ENCODE results near the gene SRCAP. TPM values are rescaled to one million over a fixed set of nuclear protein-coding genes. Genes with fewer than 3 reads are reported as not detected.

SRCAP gene
- total RNA-seq, 1 donor from 2014 or later, result 10.0 TPM

GRCh38 chr16:30782486-30783279, 83.7 kb downstream of the SRCAP start:
- FAIRE-seq (no peak), DNase-seq (ENCODE audit: low read depth) (no peak)
- Histone ChIP-seq H3K27me3 (ENCODE audit: control insufficient read depth, insufficient read depth, low read length) (no peaks in the 10 kb centered on the region), H3K36me3 (ENCODE audit: control insufficient read depth, insufficient read depth, low read length) (peaks cover 13% of the 10 kb centered on the region), H3K4me3 (ENCODE audit: low read depth, low read length) (no peak overlapping the region)
- no peak for TF ChIP-seq CTCF (IDR thresholded peaks at IDR 0.05; ENCODE audit: insufficient read depth, low read length, severe bottlenecking)

GRCh38 chr16:30783280-30784109, 84.5 kb downstream of the SRCAP start:
- DNase-seq (ENCODE audit: low read depth), result no peak
- TF ChIP-seq CTCF (IDR thresholded peaks at IDR 0.05; ENCODE audit: insufficient read depth, low read length, severe bottlenecking), result no peak
- Histone ChIP-seq H3K4me3 (ENCODE audit: low read depth, low read length) (no peak overlapping the region), H3K36me3 (ENCODE audit: control insufficient read depth, insufficient read depth, low read length) (peaks cover 13% of the 10 kb centered on the region), H3K27me3 (ENCODE audit: control insufficient read depth, insufficient read depth, low read length) (no peaks in the 10 kb centered on the region)
- no peak for FAIRE-seq

GRCh38 chr16:30784215-30784614, 85.2 kb downstream of the SRCAP start:
- Histone ChIP-seq H3K27me3 (ENCODE audit: control insufficient read depth, insufficient read depth, low read length) (no peaks in the 10 kb centered on the region), H3K4me3 (ENCODE audit: low read depth, low read length) (no peak overlapping the region), H3K36me3 (ENCODE audit: control insufficient read depth, insufficient read depth, low read length) (peaks cover 13% of the 10 kb centered on the region)
- FAIRE-seq (no peak), DNase-seq (ENCODE audit: low read depth) (no peak)
- TF ChIP-seq CTCF (IDR thresholded peaks at IDR 0.05; ENCODE audit: insufficient read depth, low read length, severe bottlenecking), result no peak

- H3K27me3 ChIP-seq (ENCODE audit: control insufficient read depth, insufficient read depth, low read length), result no peaks in the 10 kb centered on the region
- FAIRE-seq (peak; percentile 75), DNase-seq (ENCODE audit: low read depth) (no peak)
- no peak for TF ChIP-seq CTCF (IDR thresholded peaks at IDR 0.05; ENCODE audit: insufficient read depth, low read length, severe bottlenecking)
- peak overlapping the region; percentile 89 for H3K4me3 ChIP-seq (ENCODE audit: low read depth, low read length)
- H3K36me3 ChIP-seq (ENCODE audit: control insufficient read depth, insufficient read depth, low read length), result peaks cover 13% of the 10 kb centered on the region
Measured at GRCh38 chr16:30785126-30786106, 86.4 kb downstream of the SRCAP start.

GRCh38 chr16:30786115-30786935, 87.4 kb downstream of the SRCAP start:
- no peak for TF ChIP-seq CTCF (IDR thresholded peaks at IDR 0.05; ENCODE audit: insufficient read depth, low read length, severe bottlenecking)
- Histone ChIP-seq H3K36me3 (ENCODE audit: control insufficient read depth, insufficient read depth, low read length) (peaks cover 13% of the 10 kb centered on the region), H3K4me3 (ENCODE audit: low read depth, low read length) (peak overlapping the region; percentile 89), H3K27me3 (ENCODE audit: control insufficient read depth, insufficient read depth, low read length) (no peaks in the 10 kb centered on the region)
- FAIRE-seq (no peak), DNase-seq (ENCODE audit: low read depth) (no peak)
